HFFc6 (cell line): ENCODE measurements around the gene VEGFD. TPM values are rescaled to one million over a fixed set of nuclear protein-coding genes. Genes with fewer than 3 reads are reported as not detected.
"Not testable (repeated sequence)": the region's sequence is repeated elsewhere in the genome, so short reads cannot be mapped to it uniquely, and the experiment has no call there.

Source experiments
- DNase-seq: peaks from one replicate; pipeline ENCODE4 v3.0.0-alpha.2; 2018
- H3K27ac Mint-ChIP-seq: 2 replicates; pipeline ENCODE4 v1.8.0; 2020; ENCODE audit warnings: mild to moderate bottlenecking, mixed read lengths
- H3K27me3 Mint-ChIP-seq: 2 replicates; pipeline ENCODE4 v1.8.0; 2021; ENCODE audit warnings: mild to moderate bottlenecking, moderate library complexity, mixed read lengths; ENCODE audit not compliant: insufficient read depth
- H3K36me3 Mint-ChIP-seq: 2 replicates; pipeline ENCODE4 v1.8.0; 2021; ENCODE audit warnings: low read depth, mixed read lengths
- H3K4me1 Mint-ChIP-seq: 2 replicates; pipeline ENCODE4 v1.8.0; 2020; ENCODE audit warnings: low read depth, mixed read lengths
- H3K4me3 Mint-ChIP-seq: 2 replicates; pipeline ENCODE4 v1.8.0; 2020; ENCODE audit warnings: mild to moderate bottlenecking, moderate library complexity, mixed read lengths
- H3K9me3 Mint-ChIP-seq: 2 replicates; pipeline ENCODE4 v1.8.0; 2020; ENCODE audit warnings: mild to moderate bottlenecking, mixed read lengths
- total RNA-seq, 6 experiments: library from RNA; stranded (reverse); fragmentation: NEBNext Ultra II Directional; extraction: Animal tissue kit (Norgen Biotek cat#: 25700); gene quantifications; 2 replicates in 1 of 6; 3 replicates in 5 of 6; pipeline ENCODE4 v1.2.3, GENCODE V29; 2021
- TF ChIP-seq, protein P1 (sequence below): fragments of 200-600 bp; sonication (generic); IDR thresholded peaks from 2 replicates; pipeline ENCODE4 v1.5.0; 2021; ENCODE audit warnings: antibody characterized with exemption, mild to moderate bottlenecking

The VEGFD gene
- total RNA-seq, 6 experiments from 2014 or later = not detected

DNA sequence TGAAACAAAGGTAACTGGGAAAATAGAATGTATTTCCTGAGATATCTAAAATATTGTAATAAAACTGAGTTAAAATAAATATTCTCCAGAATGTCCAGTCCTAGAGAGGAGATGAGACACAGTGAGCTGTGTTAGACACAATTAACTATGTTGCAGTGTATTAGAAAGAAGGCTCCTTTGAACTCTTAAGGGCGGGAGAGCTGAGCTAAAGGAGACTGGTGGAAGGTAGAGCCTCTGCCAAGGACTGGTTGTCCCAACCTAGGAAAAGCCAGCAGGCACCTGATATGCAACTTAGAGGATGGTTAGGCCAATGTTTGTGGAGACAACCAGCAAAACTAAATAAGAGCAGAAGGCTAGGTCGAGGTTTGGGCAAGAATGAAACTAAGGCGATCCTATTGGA is 73.1 kb downstream of the VEGFD start:
- Mint-ChIP-seq H3K4me1 (no peaks in the 10 kb centered on the region), H3K9me3 (no peaks in the 10 kb centered on the region), H3K36me3 (no peaks in the 10 kb centered on the region), H3K27me3 (peaks cover 2% of the 10 kb centered on the region; the same call in 1 of the 2 replicates), H3K27ac (no peak overlapping the region), H3K4me3 (no peak overlapping the region)
- no peak for DNase-seq
- TF ChIP-seq, protein P1, sequence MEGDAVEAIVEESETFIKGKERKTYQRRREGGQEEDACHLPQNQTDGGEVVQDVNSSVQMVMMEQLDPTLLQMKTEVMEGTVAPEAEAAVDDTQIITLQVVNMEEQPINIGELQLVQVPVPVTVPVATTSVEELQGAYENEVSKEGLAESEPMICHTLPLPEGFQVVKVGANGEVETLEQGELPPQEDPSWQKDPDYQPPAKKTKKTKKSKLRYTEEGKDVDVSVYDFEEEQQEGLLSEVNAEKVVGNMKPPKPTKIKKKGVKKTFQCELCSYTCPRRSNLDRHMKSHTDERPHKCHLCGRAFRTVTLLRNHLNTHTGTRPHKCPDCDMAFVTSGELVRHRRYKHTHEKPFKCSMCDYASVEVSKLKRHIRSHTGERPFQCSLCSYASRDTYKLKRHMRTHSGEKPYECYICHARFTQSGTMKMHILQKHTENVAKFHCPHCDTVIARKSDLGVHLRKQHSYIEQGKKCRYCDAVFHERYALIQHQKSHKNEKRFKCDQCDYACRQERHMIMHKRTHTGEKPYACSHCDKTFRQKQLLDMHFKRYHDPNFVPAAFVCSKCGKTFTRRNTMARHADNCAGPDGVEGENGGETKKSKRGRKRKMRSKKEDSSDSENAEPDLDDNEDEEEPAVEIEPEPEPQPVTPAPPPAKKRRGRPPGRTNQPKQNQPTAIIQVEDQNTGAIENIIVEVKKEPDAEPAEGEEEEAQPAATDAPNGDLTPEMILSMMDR = no peak

DNA sequence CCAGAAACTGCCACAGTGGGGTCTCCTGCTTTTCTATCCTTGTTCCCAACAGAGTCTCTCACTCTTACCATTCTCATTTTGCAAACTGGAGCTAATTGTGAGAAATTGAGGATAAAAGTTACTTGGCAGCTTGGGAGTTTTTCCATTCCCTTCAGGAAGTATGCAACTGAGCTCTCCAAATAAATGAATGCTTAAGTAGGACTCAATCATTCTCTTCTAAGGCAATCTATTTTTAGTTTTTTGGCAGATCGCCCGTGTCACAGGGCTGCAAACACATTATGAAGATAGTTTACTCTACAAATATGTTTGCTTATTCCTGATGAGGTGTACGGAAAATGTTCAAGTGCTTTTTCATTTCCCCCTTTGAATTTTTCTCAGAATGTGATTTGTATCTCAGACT is 74.1 kb downstream of the VEGFD start:
- Mint-ChIP-seq H3K9me3 (no peaks in the 10 kb centered on the region), H3K27ac (no peak overlapping the region), H3K4me3 (no peak overlapping the region), H3K4me1 (no peaks in the 10 kb centered on the region), H3K36me3 (no peaks in the 10 kb centered on the region), H3K27me3 (peaks cover 2% of the 10 kb centered on the region; the same call in 1 of the 2 replicates)
- DNase-seq = peak; percentile 4
- TF ChIP-seq, protein P1 = no peak

DNA sequence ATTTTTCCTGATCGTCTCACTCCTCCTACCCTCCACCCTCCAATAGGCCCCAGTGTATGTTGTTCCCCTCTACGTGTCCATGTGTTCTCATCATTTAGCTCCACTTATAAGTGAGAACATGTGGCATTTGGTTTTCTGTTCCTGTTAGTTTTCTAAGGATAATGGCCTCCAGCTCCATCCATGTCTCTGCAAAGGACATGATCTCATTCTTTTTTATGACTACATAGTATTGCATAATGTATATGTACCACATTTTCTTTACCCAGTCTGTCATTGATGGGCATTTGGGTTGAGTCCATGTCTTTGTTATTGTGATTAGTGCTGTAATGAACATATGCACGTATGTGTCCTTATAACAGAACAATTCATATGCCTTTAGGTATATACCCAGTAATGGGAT is 78.3 kb downstream of the VEGFD start:
- H3K36me3 Mint-ChIP-seq, DNase-seq, H3K27me3 Mint-ChIP-seq, H3K4me3 Mint-ChIP-seq, H3K4me1 Mint-ChIP-seq, H3K9me3 Mint-ChIP-seq, H3K27ac Mint-ChIP-seq: not testable (repeated sequence)

DNA sequence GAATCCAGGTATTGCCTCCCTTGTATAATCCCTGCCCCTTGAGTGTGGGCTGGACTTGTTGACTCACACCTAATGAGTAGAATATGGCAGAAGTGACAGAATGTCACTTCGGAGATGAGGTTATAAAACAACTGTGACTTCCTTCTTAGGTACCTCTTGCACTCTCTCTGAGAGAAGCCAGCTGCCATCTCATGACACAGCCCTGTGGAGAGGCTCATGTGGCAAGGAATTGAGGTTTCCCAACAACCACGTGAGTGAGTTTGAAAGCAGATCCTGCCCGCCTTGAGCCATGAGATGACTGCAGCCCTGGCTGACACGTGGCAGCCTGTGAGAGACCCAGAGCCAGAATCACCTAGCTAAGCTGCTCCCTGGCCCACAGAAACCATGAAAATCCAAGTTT is 82.3 kb downstream of the VEGFD start:
- Mint-ChIP-seq H3K27me3 (no peaks in the 10 kb centered on the region), H3K36me3 (no peaks in the 10 kb centered on the region), H3K4me3 (no peak overlapping the region), H3K27ac (no peak overlapping the region), H3K9me3 (no peaks in the 10 kb centered on the region), H3K4me1 (no peaks in the 10 kb centered on the region)
- no peak for DNase-seq
- TF ChIP-seq, protein P1 = no peak

DNA sequence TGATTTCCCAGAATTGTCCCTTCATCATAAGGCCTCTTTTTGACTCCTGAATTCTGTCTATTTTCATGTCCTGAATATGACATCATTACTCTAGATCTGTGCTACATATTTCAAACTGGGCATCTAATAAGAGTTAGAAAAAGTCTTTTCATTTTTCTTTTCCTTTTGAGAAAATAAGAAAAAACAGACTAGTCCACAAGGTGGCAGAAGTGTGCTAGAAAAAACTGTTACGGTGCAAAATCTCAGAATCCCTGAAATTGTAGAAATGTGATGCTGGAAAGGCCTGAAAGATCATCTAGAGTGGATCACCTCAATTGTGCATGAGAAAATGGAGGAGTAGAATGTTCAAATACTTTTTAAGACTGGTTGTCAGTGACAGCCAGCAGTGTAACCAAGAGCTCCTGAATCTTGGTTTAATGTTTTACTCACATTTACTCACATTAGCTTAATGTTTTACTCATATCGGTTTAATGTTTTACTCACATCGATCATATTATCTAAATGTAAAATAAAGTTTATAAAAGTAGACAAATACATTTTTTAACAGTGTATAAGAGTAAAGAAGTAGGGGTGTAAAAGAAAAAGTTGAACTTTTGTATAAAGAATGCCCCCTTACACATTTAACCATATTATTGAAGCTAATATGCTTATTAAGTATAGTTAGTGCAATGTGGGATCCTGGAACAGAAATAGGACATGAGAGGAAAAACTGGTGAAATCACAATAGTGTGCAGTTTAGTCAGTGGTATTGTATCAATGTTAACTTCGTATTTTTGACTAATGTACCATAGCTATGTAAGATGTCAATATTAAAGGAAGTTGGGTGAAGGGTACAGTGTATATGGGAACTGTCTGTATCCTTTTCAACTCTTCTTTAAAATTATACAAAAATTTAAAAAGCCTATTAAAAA is 84.0 kb downstream of the VEGFD start:
- no peak overlapping the region for H3K4me3 Mint-ChIP-seq
- no peaks in the 10 kb centered on the region; the same call in 1 of the 2 replicates for H3K27me3 Mint-ChIP-seq
- no peaks in the 10 kb centered on the region for H3K36me3 Mint-ChIP-seq
- H3K4me1 Mint-ChIP-seq = no peaks in the 10 kb centered on the region
- no peaks in the 10 kb centered on the region for H3K9me3 Mint-ChIP-seq
- TF ChIP-seq, protein P1 = peak; percentile 73
- H3K27ac Mint-ChIP-seq = no peak overlapping the region
- DNase-seq = peak; percentile 2

DNA sequence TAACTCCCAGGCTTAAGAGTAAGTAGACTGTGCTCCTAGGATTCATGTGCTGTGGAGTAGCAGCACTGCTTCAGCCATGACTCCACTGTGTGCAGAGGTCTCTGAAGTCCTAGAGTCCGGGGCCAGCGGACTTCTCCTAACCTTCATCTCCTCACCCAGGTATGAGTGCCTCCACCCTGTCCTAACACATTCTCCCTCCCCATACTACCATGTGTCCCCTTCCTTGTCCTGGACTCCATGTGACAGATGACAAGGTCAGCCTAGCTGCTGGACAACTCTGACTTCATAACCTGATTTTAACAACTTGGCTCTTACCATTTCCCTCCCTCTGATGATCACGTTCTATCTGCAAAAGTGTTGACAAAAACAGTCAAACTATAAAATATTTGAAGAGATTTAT is 85.4 kb downstream of the VEGFD start:
- H3K27me3 Mint-ChIP-seq = peaks cover 2% of the 10 kb centered on the region
- DNase-seq = no peak
- no peaks in the 10 kb centered on the region for H3K9me3 Mint-ChIP-seq
- H3K27ac Mint-ChIP-seq = no peak overlapping the region
- no peaks in the 10 kb centered on the region for H3K36me3 Mint-ChIP-seq
- H3K4me1 Mint-ChIP-seq = no peaks in the 10 kb centered on the region
- TF ChIP-seq, protein P1 = no peak
- no peak overlapping the region for H3K4me3 Mint-ChIP-seq
